AG10803 (cell line): ENCODE measurements around the gene TUBB1.
A peak's percentile ranks its signal among the peaks of the same experiment; 100 is the strongest.

Experiments used
- DNase-seq: peaks from one replicate; pipeline ENCODE4 v3.0.0; 2010; ENCODE audit warnings: low read depth
- H3K4me3 ChIP-seq: 2 replicates; pipeline ENCODE4 v1.5.1; 2011; ENCODE audit warnings: mild to moderate bottlenecking, low read length, control low read depth
- TF ChIP-seq, protein P1 (sequence below): conservative IDR thresholded peaks from 2 replicates; pipeline ENCODE4 v1.5.1; 2011; ENCODE audit warnings: mild to moderate bottlenecking, low read length, control low read depth, inconsistent platforms

Gene TUBB1

DNA sequence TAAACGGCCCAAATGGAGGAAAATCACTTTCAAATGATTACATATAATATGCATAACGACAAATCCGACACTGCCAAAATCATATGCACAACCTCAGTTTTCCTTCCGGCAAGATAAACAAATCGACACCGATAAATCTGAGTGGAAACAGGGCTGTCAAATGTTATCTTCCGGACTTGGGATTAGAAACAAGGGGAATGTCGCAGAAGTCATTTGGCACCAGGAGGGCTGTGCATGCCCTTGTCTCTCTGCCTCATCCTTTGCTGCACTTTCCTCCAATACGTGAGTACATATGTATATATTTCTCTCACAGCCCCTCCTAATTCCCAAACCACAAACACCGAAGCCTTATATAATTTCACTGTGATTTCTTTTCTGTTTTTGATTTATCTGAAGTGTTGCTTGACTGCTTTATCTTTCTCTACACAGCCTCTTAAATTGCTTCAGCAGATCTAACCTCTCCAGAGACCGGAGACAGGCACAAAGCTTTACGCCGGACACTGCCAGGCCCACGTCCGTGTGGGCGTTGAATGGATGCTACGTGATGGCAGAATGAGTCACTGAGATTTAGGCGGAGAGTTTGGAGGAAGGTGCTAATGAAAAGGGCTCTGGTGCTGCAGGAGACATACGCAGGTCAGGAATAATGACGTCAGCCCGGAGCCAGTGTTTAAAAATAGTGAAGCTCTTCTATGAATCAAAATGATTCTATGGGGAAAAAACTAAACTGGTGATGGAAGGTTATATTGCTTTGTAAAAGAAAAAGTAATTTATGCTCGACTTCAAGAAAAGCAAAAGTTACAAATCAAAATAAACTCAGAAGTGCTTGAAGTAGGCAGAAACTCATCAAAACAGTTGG lies 44.4 kb downstream of the TUBB1 start:
- no peak overlapping the region for H3K4me3 ChIP-seq
- DNase-seq, result peak; percentile 9
- TF ChIP-seq, protein P1, sequence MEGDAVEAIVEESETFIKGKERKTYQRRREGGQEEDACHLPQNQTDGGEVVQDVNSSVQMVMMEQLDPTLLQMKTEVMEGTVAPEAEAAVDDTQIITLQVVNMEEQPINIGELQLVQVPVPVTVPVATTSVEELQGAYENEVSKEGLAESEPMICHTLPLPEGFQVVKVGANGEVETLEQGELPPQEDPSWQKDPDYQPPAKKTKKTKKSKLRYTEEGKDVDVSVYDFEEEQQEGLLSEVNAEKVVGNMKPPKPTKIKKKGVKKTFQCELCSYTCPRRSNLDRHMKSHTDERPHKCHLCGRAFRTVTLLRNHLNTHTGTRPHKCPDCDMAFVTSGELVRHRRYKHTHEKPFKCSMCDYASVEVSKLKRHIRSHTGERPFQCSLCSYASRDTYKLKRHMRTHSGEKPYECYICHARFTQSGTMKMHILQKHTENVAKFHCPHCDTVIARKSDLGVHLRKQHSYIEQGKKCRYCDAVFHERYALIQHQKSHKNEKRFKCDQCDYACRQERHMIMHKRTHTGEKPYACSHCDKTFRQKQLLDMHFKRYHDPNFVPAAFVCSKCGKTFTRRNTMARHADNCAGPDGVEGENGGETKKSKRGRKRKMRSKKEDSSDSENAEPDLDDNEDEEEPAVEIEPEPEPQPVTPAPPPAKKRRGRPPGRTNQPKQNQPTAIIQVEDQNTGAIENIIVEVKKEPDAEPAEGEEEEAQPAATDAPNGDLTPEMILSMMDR, result no peak

DNA sequence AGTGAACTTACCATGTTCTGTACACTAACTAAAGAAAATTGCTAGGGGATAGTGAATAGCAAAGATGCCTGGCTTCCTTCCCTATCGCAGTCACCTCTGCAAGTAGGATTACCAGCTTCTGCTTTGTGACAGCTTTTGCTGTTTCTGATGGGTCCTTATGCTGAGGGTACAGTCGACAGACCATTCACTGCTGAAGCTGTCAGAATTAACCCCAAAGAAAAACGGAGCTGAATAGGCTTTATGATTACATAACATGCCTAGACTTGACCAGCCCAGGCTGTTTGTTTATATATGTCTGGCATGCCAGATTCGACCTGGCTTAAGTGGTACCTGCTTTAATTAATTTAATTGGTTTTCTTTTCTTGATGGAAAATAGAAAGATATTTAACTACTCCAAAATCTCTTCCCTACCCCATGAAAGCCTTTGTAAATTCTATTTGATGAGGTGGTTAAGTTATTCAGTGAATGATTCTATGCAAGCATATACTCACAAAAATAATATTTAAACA lies 45.0 kb downstream of the TUBB1 start:
- TF ChIP-seq, protein P1, result no peak
- no peak for DNase-seq
- H3K4me3 ChIP-seq, result no peak overlapping the region

DNA sequence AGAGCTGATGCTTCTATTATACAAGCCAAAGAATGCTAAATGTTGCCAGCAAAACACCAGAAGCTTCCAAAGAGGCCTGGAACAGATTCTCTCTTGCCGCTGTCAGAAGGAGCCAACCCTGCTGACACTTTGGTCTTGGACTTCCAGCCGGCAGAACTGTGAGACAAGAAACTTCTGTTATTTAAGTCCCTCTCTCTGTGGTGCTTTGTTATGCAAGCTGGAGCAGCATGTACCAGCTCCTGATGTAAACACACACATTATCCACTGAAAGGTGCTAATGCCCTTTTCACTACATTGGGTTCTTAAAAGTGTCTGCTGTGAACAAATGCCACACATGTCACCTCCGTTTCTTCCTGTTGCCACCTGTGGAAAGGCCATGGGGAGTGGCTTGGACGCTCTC lies 49.3 kb downstream of the TUBB1 start:
- H3K4me3 ChIP-seq, result no peak overlapping the region
- no peak for DNase-seq
- TF ChIP-seq, protein P1, result no peak

DNA sequence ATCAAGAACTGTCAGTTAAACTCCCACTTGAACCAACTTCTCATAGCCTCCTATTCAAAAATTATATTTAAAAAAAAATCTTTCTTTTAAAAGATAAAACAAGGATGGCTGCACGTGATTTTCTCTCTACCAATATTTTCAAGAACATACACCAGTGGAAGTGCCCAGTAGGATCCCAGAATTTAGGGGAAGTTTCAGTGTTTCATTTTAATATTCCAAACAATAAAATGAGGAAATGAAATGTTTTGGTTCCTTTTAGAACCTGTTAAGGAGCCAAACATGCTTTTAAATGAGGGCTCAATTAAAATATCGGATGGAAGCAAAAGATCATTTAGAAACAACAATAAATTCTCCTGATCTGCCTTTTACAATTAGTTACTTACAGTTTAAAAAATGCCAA lies 49.8 kb downstream of the TUBB1 start:
- TF ChIP-seq, protein P1, result no peak
- H3K4me3 ChIP-seq, result no peak overlapping the region
- no peak for DNase-seq

DNA sequence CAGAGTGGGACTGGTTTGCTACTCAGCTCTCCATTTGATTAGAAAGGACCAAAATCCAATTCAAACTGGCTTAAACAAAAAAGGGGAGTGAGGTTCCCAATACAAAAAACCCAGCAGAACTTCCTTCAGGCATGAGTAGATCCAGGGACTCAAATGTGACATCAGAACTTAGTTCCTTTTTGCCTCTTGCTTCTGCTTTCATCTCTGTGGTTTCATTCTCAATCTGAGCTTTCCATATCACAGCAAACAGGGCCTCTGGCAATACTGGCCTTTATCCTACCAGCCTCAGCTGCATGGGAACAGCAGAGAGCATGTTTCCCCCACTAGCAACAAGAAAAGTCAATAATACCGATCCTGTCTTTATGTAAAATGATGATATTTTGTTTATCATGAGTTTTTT lies 52.0 kb downstream of the TUBB1 start:
- H3K4me3 ChIP-seq, result no peak overlapping the region
- TF ChIP-seq, protein P1, result no peak
- DNase-seq, result no peak

DNA sequence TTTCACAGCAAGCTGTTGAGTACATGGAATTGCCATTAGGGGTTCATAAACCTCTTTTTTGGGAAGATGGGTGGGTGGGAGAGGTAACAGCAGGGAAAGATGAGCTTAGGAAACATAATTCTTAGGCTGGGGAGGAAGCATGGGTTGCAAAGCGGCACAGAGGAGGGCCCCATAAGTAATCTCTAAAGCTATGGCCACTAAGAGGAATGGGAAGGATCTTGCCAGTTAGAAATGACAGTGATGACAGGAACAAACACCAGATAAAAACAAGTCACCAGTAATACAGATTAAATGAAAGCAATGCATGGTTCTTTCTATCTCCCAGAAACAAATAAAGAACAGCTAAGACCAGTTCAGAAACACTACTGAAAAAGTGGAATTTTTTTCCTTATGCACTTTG lies 54.4 kb downstream of the TUBB1 start:
- TF ChIP-seq, protein P1, result no peak
- DNase-seq, result no peak
- H3K4me3 ChIP-seq, result no peak overlapping the region

DNA sequence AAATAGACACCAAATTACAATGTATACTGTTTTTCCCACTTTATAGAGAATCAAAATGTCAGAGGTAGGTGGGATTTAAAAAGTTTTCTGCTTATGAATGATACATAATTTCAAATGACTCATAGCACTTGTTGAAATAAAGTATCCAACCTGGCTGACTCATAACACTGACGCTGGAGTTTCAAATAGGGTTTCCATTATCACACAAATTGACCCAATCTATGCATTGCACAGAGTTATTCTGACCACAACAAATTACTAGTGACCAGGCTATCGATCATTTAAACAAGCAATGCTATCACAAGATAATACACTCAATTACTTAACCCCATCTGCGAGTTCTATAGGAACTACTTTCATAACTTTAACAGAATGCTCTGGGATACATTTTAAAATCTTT lies 55.2 kb downstream of the TUBB1 start:
- DNase-seq, result no peak
- no peak overlapping the region for H3K4me3 ChIP-seq
- TF ChIP-seq, protein P1, result no peak
